Endothelial cell of umbilical vein (primary cell): ENCODE measurements around the gene WSB2. TPM values are rescaled to one million over a fixed set of nuclear protein-coding genes. Genes with fewer than 3 reads are reported as not detected.

ENCODE experiments used
- BruUV-seq: library from RNA; stranded (reverse); fragments of 400-500 nt; replicated peaks from 2 replicates; lab custom pipeline; 2021; lab: Mats Ljungman, UMichigan
- CTCF ChIA-PET: fragments of 300-600, 350-600 bp; sonication (Branson Sonifier 250); formaldehyde crosslinking; loops from one replicate; lab custom pipeline; 2021; ENCODE audit warnings: antibody characterized with exemption, inconsistent platforms; lab: Charles Lee
- POLR2A ChIA-PET: fragments of 300-600, 350-600 bp; sonication (Branson Sonifier 250); formaldehyde crosslinking; loops from one replicate; lab custom pipeline; 2021; ENCODE audit warnings: antibody characterized with exemption, inconsistent platforms; lab: Charles Lee
- DNase-seq: peaks from one replicate; pipeline ENCODE4 v3.0.0-alpha.2; 2011; ENCODE audit warnings: low read depth, low spot score
- FAIRE-seq: peaks from 2 replicates; lab custom pipeline; 2011; peaks lifted over from hg19 to GRCh38; lab: Jason Lieb, UNC
- H2AFZ ChIP-seq: 2 replicates; pipeline ENCODE4 v1.6.0; 2012; ENCODE audit warnings: low read depth, low read length, control low read depth, inconsistent platforms
- H3K27ac ChIP-seq: 2 replicates; pipeline ENCODE4 v1.5.1; 2011; ENCODE audit warnings: low read depth, mild to moderate bottlenecking, control low read depth, low read length, moderate library complexity; ENCODE audit not compliant: insufficient read depth
- H3K27me3 ChIP-seq, 2 experiments: 2 replicates each; pipeline versions ENCODE4 v1.6.0 to v1.6.1; 2011; ENCODE audit warnings: low read length in 2 of 2, mixed read lengths in 1 of 2; ENCODE audit not compliant: control insufficient read depth in 2 of 2, insufficient read depth in 2 of 2
- H3K36me3 ChIP-seq, 2 experiments: 2 replicates in 1 of 2; 3 replicates in 1 of 2; pipeline ENCODE4 v1.5.1; 2011; ENCODE audit warnings: low read length in 2 of 2, mild to moderate bottlenecking in 1 of 2, moderate library complexity in 1 of 2; ENCODE audit not compliant: control insufficient read depth in 2 of 2, insufficient read depth in 2 of 2; ENCODE audit errors: extremely low read depth in 1 of 2
- H3K4me1 ChIP-seq: 3 replicates; pipeline ENCODE4 v1.5.1; 2011; ENCODE audit warnings: mild to moderate bottlenecking, low read length; ENCODE audit not compliant: control insufficient read depth, insufficient read depth; ENCODE audit errors: extremely low read depth
- H3K4me2 ChIP-seq: 2 replicates; pipeline ENCODE4 v1.6.1; 2011; ENCODE audit warnings: low read length, control low read depth, mixed read lengths; ENCODE audit not compliant: insufficient read depth
- H3K4me3 ChIP-seq, 3 experiments: fragments of 200-600 bp in 1 of 3; sonication (generic), shearing (Covaris generic) in 1 of 3; replicated peaks in 1 of 3; 2 replicates each; pipeline ENCODE4 v1.5.1; 2011 to 2016; ENCODE audit warnings: control low read depth in 3 of 3, low read length in 3 of 3, mild to moderate bottlenecking in 2 of 3, inconsistent platforms in 1 of 3, low read depth in 1 of 3, moderate library complexity in 1 of 3; ENCODE audit not compliant: insufficient read depth in 1 of 3
- H3K79me2 ChIP-seq: 2 replicates; pipeline ENCODE4 v1.6.0; 2012; ENCODE audit warnings: low read length, inconsistent platforms; ENCODE audit not compliant: control insufficient read depth, insufficient read depth
- H3K9ac ChIP-seq: replicated peaks from 2 replicates; pipeline ENCODE3; 2011; ENCODE audit warnings: low read length, control low read depth; ENCODE audit not compliant: insufficient read depth; ENCODE audit errors: extremely low read depth
- H3K9me1 ChIP-seq: replicated peaks from 3 replicates; pipeline ENCODE4 v1.6.0; 2011; ENCODE audit warnings: mild to moderate bottlenecking, low read length; ENCODE audit not compliant: control insufficient read depth, insufficient read depth; ENCODE audit errors: extremely low read depth
- H3K9me3 ChIP-seq: replicated peaks from 2 replicates; pipeline ENCODE4 v1.5.1; 2012; ENCODE audit warnings: low read length, inconsistent platforms; ENCODE audit not compliant: control insufficient read depth, insufficient read depth
- H4K20me1 ChIP-seq: replicated peaks from 2 replicates; pipeline ENCODE3; 2011; ENCODE audit warnings: mild to moderate bottlenecking, low read length; ENCODE audit not compliant: control insufficient read depth, insufficient read depth; ENCODE audit errors: extremely low read depth
- EZH2 ChIP-seq: IDR thresholded peaks from 2 replicates; pipeline ENCODE4 v1.6.1; 2012; ENCODE audit warnings: borderline replicate concordance, low read depth, mild to moderate bottlenecking, moderate library complexity, low read length, inconsistent platforms; ENCODE audit not compliant: severe bottlenecking
- FOS ChIP-seq: IDR thresholded peaks from 2 replicates; pipeline ENCODE4 v1.6.1; 2011; ENCODE audit warnings: mild to moderate bottlenecking, low read length, moderate library complexity, borderline replicate concordance; ENCODE audit not compliant: insufficient read depth
- GATA2 ChIP-seq: IDR thresholded peaks from 2 replicates; pipeline ENCODE4 v1.7.0; 2011; ENCODE audit warnings: low read depth, mild to moderate bottlenecking, moderate library complexity, mixed read lengths, low read length; ENCODE audit not compliant: insufficient read length, insufficient read depth
- JUN ChIP-seq: IDR thresholded peaks from 2 replicates; pipeline ENCODE4 v1.6.1; 2011; ENCODE audit warnings: borderline replicate concordance, low read depth; ENCODE audit not compliant: insufficient read length, insufficient read depth
- MYC ChIP-seq: IDR thresholded peaks from one replicate; pipeline ENCODE4 v1.6.1; 2011; ENCODE audit warnings: mild to moderate bottlenecking, low read depth, low read length
- POLR2A ChIP-seq: IDR thresholded peaks from 2 replicates; pipeline ENCODE4 v1.6.1; 2012; ENCODE audit warnings: low read depth, mild to moderate bottlenecking, control low read depth, low read length
- POLR2AphosphoS5 ChIP-seq: IDR thresholded peaks from 2 replicates; pipeline ENCODE4 v1.6.1; 2012; ENCODE audit warnings: low read depth, mild to moderate bottlenecking, control low read depth, low read length, moderate library complexity; ENCODE audit not compliant: insufficient read depth
- dilution Hi-C: fragments of 300-500 bp; cut with MboI; formaldehyde crosslinking; loops from one replicate; pipeline ENCODE4 v1.15.0; 2019; ENCODE audit warnings: low sequenced_read_pairs; ENCODE audit not compliant: extremely low pct_ligation_motif_present
- intact Hi-C: fragments of 100-400 bp; cut with micrococcal nuclease; formaldehyde crosslinking; loops from one replicate; pipeline ENCODE4 v1.10.0; 2022
- polyA plus RNA-seq, 4 experiments: library from polyadenylated mRNA; depleted of rRNA in 3 of 4; stranded (reverse) in 3 of 4; unstranded in 1 of 4; fragments of >200 nt; gene quantifications; 2 replicates each; pipeline versions ENCODE4 v1.2.1 to v1.2.3, GENCODE V29; 2011 to 2012; ENCODE audit warnings: missing spikeins in 1 of 4
- total RNA-seq: library from RNA; stranded (reverse); gene quantifications from 2 replicates; pipeline ENCODE4 v1.2.3, GENCODE V29; 2021
- TF ChIP-seq, protein P1 (sequence below), 2 donors: IDR thresholded peaks; 1 replicate in 1 of 2; 2 replicates in 1 of 2; pipeline ENCODE4 v1.5.1; 2011; ENCODE audit warnings: low read length in 2 of 2, mild to moderate bottlenecking in 2 of 2, moderate library complexity in 2 of 2, control low read depth in 1 of 2, inconsistent platforms in 1 of 2, low read depth in 1 of 2; ENCODE audit not compliant: insufficient read depth in 1 of 2; ENCODE audit errors: extremely low read depth in 1 of 2
- TF ChIP-seq, protein P2 (sequence below): IDR thresholded peaks from 2 replicates; pipeline ENCODE4 v1.6.1; 2011; ENCODE audit not compliant: insufficient read depth, insufficient read length

The WSB2 gene
- total and polyA plus RNA-seq, 2 donors (not counting 3 experiments of a cell fraction or from before 2014, with no cell fraction given) = 73.6 to 107 TPM

DNA sequence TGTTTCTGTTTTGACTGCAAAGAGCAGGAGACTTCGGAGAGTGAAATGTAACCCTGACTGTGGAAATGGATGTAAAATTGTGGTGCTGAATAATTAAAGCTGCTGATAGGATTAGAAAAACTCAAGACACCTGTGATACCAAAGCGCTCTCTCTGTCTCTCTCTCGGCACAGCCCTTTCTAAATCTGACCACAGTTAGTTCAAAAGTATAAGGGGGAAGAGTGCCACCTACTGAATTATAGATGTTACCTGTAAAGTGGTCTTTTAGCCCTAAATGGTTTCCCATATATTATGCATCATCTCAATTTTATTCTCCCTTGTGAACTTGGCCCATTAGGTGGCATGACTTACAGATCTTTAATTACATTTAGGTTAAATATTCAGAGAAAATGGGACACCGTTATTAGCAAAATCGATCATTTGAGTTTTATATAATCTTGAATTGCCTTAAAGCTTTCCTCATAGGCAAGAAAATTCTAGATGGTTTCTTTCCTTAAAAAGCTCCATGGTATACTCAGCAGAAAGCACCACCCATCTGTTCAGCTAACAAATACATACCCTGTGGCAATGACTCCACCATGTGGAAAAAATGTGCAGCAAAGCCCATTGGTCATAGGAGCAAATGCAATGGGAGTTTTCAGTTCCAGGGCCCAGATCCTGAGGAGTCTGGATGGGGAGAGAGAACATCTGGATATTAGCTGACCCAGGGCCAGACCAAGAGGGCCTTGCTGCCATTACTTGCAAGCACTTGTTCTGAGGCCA, 26.4 kb downstream of the WSB2 start:
- intact Hi-C loops = loop anchor here (1.0 to 2.0 kb wide), 2 partner anchors 18 to 160 kb away; no protein-coding TSS in a partner anchor
- H3K79me2 ChIP-seq = no peaks in the 10 kb centered on the region
- no peak overlapping the region for H3K4me3 ChIP-seq
- H3K27ac ChIP-seq = peak overlapping the region; percentile 56
- dilution Hi-C loops = no loop called here
- TF ChIP-seq, protein P1, sequence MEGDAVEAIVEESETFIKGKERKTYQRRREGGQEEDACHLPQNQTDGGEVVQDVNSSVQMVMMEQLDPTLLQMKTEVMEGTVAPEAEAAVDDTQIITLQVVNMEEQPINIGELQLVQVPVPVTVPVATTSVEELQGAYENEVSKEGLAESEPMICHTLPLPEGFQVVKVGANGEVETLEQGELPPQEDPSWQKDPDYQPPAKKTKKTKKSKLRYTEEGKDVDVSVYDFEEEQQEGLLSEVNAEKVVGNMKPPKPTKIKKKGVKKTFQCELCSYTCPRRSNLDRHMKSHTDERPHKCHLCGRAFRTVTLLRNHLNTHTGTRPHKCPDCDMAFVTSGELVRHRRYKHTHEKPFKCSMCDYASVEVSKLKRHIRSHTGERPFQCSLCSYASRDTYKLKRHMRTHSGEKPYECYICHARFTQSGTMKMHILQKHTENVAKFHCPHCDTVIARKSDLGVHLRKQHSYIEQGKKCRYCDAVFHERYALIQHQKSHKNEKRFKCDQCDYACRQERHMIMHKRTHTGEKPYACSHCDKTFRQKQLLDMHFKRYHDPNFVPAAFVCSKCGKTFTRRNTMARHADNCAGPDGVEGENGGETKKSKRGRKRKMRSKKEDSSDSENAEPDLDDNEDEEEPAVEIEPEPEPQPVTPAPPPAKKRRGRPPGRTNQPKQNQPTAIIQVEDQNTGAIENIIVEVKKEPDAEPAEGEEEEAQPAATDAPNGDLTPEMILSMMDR (IDR thresholded peaks at IDR 0.05; ENCODE audit: extremely low read depth in 1 of 2, insufficient read depth in 1 of 2, low read depth in 1 of 2, low read length in 2 of 2) = no peak
- TF ChIP-seq POLR2A (no peak), POLR2AphosphoS5 (no peak), GATA2 (no peak), FOS (no peak), EZH2 (no peak), MYC (no peak), JUN (no peak)
- TF ChIP-seq, protein P2, sequence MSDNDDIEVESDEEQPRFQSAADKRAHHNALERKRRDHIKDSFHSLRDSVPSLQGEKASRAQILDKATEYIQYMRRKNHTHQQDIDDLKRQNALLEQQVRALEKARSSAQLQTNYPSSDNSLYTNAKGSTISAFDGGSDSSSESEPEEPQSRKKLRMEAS = no peak
- no peaks in the 10 kb centered on the region for H3K27me3 ChIP-seq
- H2AFZ ChIP-seq = no peak overlapping the region
- POLR2A ChIA-PET = no interaction called here
- CTCF ChIA-PET = interaction anchor here (0.9 to 3.6 kb wide), 10 partner anchors 13 to 343 kb away, joined by 3 to 50 read pairs (median 4); partner anchors contain the start of genes RFC5 and WSB2
- H3K36me3 ChIP-seq = peaks cover 21 to 32% of the 10 kb centered on the region in 2 experiments
- H3K9me3 ChIP-seq = no peaks in the 10 kb centered on the region
- H3K4me1 ChIP-seq = peaks cover 12% of the 10 kb centered on the region
- no peak overlapping the region for H3K4me2 ChIP-seq
- DNase-seq = peak; percentile 24
- H4K20me1 ChIP-seq = peaks cover 2% of the 10 kb centered on the region
- FAIRE-seq = no peak
- H3K9ac ChIP-seq = no peak overlapping the region
- no TSS peak for BruUV-seq
- H3K9me1 ChIP-seq = no peaks in the 10 kb centered on the region
